Measurements from ENCODE around the gene COMT. TPM values are rescaled to one million over a fixed set of nuclear protein-coding genes. Genes with fewer than 3 reads are reported as not detected.

Gene COMT
- total and polyA plus RNA-seq, 9 of the 15 experiments (the other 6 are each of a cell fraction or from before 2014, with no cell fraction given), result 12.5 to 351 (median 155) TPM

DNA sequence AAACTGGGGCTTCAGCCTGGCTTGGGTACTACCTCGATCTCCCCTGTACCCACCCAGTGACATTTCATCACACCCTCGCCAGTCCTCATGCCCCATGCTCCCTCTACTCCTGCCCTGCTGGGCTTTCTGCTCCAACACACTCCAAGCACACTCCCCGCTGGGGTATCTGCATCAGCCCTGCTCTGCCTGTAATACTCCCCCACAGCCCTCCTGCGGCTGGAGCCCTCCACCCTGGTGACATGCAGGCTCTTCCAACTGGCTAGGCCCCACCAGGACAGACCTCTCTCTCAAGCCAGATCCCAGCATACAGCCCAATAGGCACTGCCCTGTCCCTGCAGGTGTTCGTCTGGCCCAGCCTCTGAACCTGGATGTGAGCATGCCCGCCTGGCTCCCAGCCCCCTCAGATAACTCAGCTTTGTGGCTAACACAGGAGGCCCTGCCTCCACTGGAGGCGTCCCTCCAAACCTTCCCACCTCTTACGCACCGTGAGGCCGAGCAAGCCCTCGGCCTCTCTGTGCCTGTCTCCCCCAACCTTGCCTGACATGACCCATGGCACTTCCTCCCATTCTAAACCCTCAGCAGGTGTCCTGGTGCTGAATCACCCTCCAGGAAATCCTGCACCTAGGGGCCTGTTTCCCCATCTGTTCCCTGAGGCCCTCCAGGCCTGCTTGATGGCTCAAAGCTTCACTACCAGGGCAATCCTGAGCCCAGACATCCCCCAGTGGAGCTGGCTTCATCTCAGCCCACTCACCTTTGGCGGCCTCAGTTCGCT lies 33.5 kb downstream of the COMT start (continued):
- TF ChIP-seq, protein P1, sequence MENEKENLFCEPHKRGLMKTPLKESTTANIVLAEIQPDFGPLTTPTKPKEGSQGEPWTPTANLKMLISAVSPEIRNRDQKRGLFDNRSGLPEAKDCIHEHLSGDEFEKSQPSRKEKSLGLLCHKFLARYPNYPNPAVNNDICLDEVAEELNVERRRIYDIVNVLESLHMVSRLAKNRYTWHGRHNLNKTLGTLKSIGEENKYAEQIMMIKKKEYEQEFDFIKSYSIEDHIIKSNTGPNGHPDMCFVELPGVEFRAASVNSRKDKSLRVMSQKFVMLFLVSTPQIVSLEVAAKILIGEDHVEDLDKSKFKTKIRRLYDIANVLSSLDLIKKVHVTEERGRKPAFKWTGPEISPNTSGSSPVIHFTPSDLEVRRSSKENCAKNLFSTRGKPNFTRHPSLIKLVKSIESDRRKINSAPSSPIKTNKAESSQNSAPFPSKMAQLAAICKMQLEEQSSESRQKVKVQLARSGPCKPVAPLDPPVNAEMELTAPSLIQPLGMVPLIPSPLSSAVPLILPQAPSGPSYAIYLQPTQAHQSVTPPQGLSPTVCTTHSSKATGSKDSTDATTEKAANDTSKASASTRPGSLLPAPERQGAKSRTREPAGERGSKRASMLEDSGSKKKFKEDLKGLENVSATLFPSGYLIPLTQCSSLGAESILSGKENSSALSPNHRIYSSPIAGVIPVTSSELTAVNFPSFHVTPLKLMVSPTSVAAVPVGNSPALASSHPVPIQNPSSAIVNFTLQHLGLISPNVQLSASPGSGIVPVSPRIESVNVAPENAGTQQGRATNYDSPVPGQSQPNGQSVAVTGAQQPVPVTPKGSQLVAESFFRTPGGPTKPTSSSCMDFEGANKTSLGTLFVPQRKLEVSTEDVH (IDR thresholded peaks at IDR 0.05; ENCODE audit: low read depth, partially characterized antibody), result no peak
- TF ChIP-seq XRCC3 (IDR thresholded peaks at IDR 0.05) (no peak), GTF2F1 (IDR thresholded peaks at IDR 0.05; ENCODE audit: low read depth, low read length) (no peak), EHMT2 (IDR thresholded peaks at IDR 0.05) (no peak), RCOR1 (IDR thresholded peaks at IDR 0.05; ENCODE audit: borderline replicate concordance in 1 of 2, low read depth in 2 of 2, low read length in 2 of 2) (peak in 1 of 2 experiments; percentile 12; a peak in 2 of 4 replicates), ZNF551 (CRISPR knock-in tag; IDR thresholded peaks at IDR 0.05) (no peak), ZC3H8 (IDR thresholded peaks at IDR 0.05) (no peak), ZNF699 (CRISPR knock-in tag; IDR thresholded peaks at IDR 0.05; ENCODE audit: insufficient replicate concordance) (peak; percentile 4), KDM5B (IDR thresholded peaks at IDR 0.05; ENCODE audit: insufficient replicate concordance, low read depth, low read length) (no peak), ESRRB (CRISPR knock-in tag; IDR thresholded peaks at IDR 0.05; ENCODE audit: borderline replicate concordance) (peak; percentile 61; the same call in 1 of the 2 replicates), PTRF (tag; IDR thresholded peaks at IDR 0.05) (no peak), RAD21 (CRISPR knock-in tag; conservative IDR thresholded peaks at IDR 0.05 in 1 of 2, IDR thresholded peaks at IDR 0.05 in 1 of 2) (peak in 1 of 2 experiments; percentile 30; a peak in 1 of 4 replicates), TSC22D4 (tag; IDR thresholded peaks at IDR 0.05) (no peak), RNF2 (IDR thresholded peaks at IDR 0.05) (no peak), TEAD4 (IDR thresholded peaks at IDR 0.05; ENCODE audit: low read length) (peak; percentile 7; the same call in 1 of the 2 replicates), TEAD4 (CRISPR knock-in tag; IDR thresholded peaks at IDR 0.05; ENCODE audit: borderline replicate concordance) (no peak), POLR2H (tag; IDR thresholded peaks at IDR 0.05; ENCODE audit: low read depth) (no peak), ZFPM2 (CRISPR knock-in tag; IDR thresholded peaks at IDR 0.05) (no peak), BACH1 (tag; IDR thresholded peaks at IDR 0.05) (no peak), BCOR (IDR thresholded peaks at IDR 0.05) (no peak; the same call in 1 of the 2 replicates), BRD4 (IDR thresholded peaks at IDR 0.05) (no peak)
- TF ChIP-seq, protein P2, sequence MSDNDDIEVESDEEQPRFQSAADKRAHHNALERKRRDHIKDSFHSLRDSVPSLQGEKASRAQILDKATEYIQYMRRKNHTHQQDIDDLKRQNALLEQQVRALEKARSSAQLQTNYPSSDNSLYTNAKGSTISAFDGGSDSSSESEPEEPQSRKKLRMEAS (CRISPR knock-in tag; IDR thresholded peaks at IDR 0.05), result no peak
- TF ChIP-seq, protein P3, sequence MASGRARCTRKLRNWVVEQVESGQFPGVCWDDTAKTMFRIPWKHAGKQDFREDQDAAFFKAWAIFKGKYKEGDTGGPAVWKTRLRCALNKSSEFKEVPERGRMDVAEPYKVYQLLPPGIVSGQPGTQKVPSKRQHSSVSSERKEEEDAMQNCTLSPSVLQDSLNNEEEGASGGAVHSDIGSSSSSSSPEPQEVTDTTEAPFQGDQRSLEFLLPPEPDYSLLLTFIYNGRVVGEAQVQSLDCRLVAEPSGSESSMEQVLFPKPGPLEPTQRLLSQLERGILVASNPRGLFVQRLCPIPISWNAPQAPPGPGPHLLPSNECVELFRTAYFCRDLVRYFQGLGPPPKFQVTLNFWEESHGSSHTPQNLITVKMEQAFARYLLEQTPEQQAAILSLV (tag; IDR thresholded peaks at IDR 0.05), result no peak
- TF ChIP-seq, protein P4, sequence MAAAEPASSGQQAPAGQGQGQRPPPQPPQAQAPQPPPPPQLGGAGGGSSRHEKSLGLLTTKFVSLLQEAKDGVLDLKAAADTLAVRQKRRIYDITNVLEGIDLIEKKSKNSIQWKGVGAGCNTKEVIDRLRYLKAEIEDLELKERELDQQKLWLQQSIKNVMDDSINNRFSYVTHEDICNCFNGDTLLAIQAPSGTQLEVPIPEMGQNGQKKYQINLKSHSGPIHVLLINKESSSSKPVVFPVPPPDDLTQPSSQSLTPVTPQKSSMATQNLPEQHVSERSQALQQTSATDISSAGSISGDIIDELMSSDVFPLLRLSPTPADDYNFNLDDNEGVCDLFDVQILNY (CRISPR knock-in tag; IDR thresholded peaks at IDR 0.05), result no peak
